ENCODE data around the gene CLTCL1.

CLTCL1 gene

GRCh38 chr22:19224557-19224956, 67.0 kb downstream of the CLTCL1 start:
- no peak overlapping the region for H3K4me3 ChIP-seq (ENCODE audit: low read length)
- TF ChIP-seq, protein P1, sequence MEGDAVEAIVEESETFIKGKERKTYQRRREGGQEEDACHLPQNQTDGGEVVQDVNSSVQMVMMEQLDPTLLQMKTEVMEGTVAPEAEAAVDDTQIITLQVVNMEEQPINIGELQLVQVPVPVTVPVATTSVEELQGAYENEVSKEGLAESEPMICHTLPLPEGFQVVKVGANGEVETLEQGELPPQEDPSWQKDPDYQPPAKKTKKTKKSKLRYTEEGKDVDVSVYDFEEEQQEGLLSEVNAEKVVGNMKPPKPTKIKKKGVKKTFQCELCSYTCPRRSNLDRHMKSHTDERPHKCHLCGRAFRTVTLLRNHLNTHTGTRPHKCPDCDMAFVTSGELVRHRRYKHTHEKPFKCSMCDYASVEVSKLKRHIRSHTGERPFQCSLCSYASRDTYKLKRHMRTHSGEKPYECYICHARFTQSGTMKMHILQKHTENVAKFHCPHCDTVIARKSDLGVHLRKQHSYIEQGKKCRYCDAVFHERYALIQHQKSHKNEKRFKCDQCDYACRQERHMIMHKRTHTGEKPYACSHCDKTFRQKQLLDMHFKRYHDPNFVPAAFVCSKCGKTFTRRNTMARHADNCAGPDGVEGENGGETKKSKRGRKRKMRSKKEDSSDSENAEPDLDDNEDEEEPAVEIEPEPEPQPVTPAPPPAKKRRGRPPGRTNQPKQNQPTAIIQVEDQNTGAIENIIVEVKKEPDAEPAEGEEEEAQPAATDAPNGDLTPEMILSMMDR (conservative IDR thresholded peaks at IDR 0.05; ENCODE audit: low read depth, low read length): no peak
- no peak for DNase-seq (ENCODE audit: low read depth)

DNA sequence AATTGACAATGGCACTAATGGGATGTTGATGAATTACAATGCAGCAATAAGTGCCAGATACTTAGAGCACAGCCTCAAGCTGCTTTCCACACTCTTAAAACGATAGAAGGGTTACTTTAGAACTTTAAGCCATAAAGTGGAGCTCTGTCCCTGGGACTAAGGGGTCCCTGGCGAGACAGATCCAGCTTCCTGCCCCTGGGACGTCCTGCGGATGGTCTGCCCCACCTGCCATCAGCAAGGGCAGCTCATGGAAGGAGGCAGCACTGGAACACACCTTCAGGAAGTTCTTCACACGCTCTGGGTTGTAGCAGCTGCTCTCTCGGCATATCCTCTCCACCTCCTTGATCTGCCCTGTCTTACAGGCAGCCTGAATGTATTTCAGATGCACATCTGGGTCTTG, 67.9 kb downstream of the CLTCL1 start:
- TF ChIP-seq, protein P1 (conservative IDR thresholded peaks at IDR 0.05; ENCODE audit: low read depth, low read length): no peak
- no peak overlapping the region for H3K4me3 ChIP-seq (ENCODE audit: low read length)
- DNase-seq (ENCODE audit: low read depth): no peak

DNA sequence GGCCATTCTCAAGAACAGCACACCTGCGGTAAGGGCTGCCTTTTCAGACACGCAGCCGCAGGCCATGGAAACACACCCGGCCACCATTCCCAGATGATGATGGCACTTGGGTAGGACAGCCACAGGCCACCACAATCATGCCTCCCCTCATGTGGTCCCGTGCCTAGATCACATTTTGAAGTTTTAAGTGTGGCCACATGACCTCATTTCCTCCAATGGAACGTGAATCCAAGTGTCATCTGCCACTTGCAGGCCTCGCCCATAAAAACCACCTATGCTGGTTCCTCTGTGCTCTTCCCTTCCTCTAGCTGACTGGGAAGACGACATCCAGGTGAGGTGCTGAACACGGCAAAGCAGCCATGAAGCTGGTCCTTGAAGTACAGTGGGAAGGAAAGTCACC, 68.4 kb downstream of the CLTCL1 start:
- TF ChIP-seq, protein P1 (conservative IDR thresholded peaks at IDR 0.05; ENCODE audit: low read depth, low read length): no peak
- H3K4me3 ChIP-seq (ENCODE audit: low read length): no peak overlapping the region
- no peak for DNase-seq (ENCODE audit: low read depth)

DNA sequence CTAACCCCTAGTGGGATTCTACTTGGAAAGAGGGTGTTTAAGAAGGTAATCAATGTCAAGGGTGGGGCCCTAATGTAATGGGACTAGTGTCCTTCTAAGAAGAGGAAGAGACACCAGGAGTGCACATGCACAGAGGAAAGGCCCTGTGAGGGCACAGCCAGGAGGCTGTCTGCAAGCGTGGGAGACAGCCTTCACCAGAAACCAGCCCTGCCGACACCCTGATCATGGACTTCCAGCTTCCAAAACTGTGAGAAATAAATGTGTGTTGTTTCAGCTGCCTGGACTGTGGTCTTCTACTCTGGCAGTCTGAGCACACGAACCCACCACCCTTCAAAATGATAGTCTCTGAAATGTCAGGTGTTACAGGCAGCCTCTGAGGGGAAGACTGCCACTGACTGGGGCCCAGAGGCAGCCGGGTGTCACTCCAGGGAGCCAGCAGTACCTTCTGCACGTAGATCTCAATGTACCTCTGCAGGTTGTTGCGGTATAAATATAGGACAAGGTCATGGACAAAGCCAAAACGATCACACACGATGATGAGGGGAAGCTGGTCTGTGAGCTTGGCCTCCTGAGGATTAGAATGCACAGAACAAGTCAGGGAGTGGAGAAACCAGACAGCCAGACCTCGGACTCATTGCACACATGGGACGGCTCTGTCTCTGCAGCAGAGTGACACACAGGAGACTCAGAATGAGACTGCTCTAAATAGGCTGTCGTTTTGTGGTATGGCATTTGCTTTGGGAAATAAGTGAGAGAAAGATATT, 69.1 kb downstream of the CLTCL1 start:
- TF ChIP-seq, protein P1 (conservative IDR thresholded peaks at IDR 0.05; ENCODE audit: low read depth, low read length): no peak
- H3K4me3 ChIP-seq (ENCODE audit: low read length): no peak overlapping the region
- DNase-seq (ENCODE audit: low read depth): no peak

DNA sequence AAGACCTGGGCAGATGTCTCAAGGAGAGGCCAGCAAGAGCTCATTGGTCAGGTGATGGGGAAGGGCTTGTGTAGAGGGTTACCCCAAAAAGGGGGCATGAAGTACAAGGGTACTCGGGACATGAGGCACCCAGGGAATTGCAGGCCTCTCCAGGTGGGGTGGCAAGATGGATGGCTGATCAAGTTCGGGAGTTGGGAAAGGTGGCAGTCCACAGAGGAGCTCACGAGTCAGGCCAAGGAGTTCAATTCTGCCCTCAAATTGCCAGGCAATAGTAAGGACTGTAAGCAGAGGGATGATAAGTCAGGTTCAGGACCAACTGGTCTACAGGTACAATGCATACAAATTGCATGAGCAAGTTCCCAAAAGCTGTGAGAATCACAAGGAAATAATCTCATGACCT, 70.7 kb downstream of the CLTCL1 start:
- TF ChIP-seq, protein P1 (conservative IDR thresholded peaks at IDR 0.05; ENCODE audit: low read depth, low read length): no peak
- DNase-seq (ENCODE audit: low read depth): no peak
- no peak overlapping the region for H3K4me3 ChIP-seq (ENCODE audit: low read length)

DNA sequence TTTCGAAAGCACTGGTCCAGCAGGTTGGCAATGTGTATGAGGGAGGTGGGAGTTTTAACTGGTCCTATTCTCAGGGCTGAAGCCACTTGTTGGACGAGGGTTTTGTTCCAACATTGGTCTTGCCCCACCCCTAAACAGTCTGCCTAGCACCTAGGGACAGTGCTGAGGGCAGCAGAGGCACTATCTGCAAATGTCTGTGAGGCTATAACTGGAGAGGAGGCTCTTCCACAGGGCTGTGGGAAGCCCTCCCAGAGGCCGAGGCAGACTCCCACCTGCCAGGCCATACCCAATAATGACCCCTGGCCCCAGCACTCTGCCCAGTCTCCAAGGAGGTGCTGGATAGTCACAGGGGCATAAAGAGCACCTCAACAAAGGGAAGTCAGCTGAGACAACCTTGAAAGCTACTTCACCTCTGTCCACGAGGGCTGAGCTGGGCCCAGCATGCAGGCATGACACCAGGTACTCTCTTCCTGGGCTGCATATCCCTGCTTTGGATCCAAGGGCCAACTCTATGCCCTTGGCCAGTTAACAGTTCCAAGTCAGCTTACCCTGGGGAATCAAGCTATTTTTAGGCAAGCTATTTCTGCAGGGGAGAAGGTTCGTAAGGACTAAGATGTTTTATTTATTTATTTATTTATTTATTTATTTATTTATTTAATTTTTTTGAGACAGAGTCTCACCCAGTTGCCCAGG, 72.8 kb downstream of the CLTCL1 start:
- DNase-seq (ENCODE audit: low read depth): no peak
- TF ChIP-seq, protein P1 (conservative IDR thresholded peaks at IDR 0.05; ENCODE audit: low read depth, low read length): no peak
- H3K4me3 ChIP-seq (ENCODE audit: low read length): no peak overlapping the region

- no peak for DNase-seq (ENCODE audit: low read depth)
- TF ChIP-seq, protein P1 (conservative IDR thresholded peaks at IDR 0.05; ENCODE audit: low read depth, low read length): no peak
- H3K4me3 ChIP-seq (ENCODE audit: low read length): no peak overlapping the region
These were observed 74.9 kb downstream of the CLTCL1 start for GRCh38 chr22:19216579-19216978.
